DOHH2 (cell line): Measurements from ENCODE around the gene PPP6C.

Source experiments
- H3F3A ChIP-seq: fragments of 200-600 bp; sonication (generic), shearing (Covaris generic); 2 replicates; pipeline ENCODE4 v1.6.0; 2016; ENCODE audit warnings: antibody characterized with exemption, mild to moderate bottlenecking; ENCODE audit not compliant: control insufficient read depth, insufficient read depth
- H3K27ac ChIP-seq: fragments of 200-600 bp; sonication (generic); 2 replicates; pipeline ENCODE4 v1.5.1; 2014; ENCODE audit warnings: low read depth, mild to moderate bottlenecking, low read length, moderate library complexity
- H3K27me3 ChIP-seq: fragments of 200-600 bp; sonication (generic); 2 replicates; pipeline ENCODE4 v1.6.1; 2014; ENCODE audit warnings: mild to moderate bottlenecking, low read length, mixed read lengths; ENCODE audit not compliant: control insufficient read depth
- H3K36me3 ChIP-seq: fragments of 200-600 bp; sonication (generic); 2 replicates; pipeline ENCODE4 v1.6.1; 2014; ENCODE audit warnings: mild to moderate bottlenecking, low read length, moderate library complexity, mixed read lengths; ENCODE audit not compliant: control insufficient read depth
- H3K4me1 ChIP-seq: fragments of 200-600 bp; sonication (generic); 2 replicates; pipeline ENCODE4 v1.6.1; 2014; ENCODE audit warnings: mild to moderate bottlenecking, low read length, mixed read lengths; ENCODE audit not compliant: control insufficient read depth
- H3K4me2 ChIP-seq: fragments of 200-600 bp; sonication (generic); 2 replicates; pipeline ENCODE4 v1.6.0; 2014; ENCODE audit warnings: mild to moderate bottlenecking, low read length, moderate library complexity
- H3K4me3 ChIP-seq: fragments of 200-600 bp; sonication (generic); 2 replicates; pipeline ENCODE4 v1.5.1; 2014; ENCODE audit warnings: mild to moderate bottlenecking, low read length, mixed read lengths
- H3K79me2 ChIP-seq: fragments of 200-600 bp; sonication (generic); 2 replicates; pipeline ENCODE4 v1.6.1; 2014; ENCODE audit warnings: mild to moderate bottlenecking, low read length, mixed read lengths; ENCODE audit not compliant: control insufficient read depth
- H3K9me2 ChIP-seq: fragments of 200-600 bp; sonication (generic); replicated peaks from 2 replicates; pipeline ENCODE4 v1.6.1; 2014; ENCODE audit warnings: mild to moderate bottlenecking, low read length, mixed read lengths; ENCODE audit not compliant: control insufficient read depth
- H3K9me3 ChIP-seq: fragments of 200-600 bp; sonication (generic); 2 replicates; pipeline ENCODE4 v1.6.1; 2014; ENCODE audit warnings: antibody characterized with exemption, low read length, mixed read lengths; ENCODE audit not compliant: control insufficient read depth, insufficient read depth
- H4K20me1 ChIP-seq: fragments of 200-600 bp; sonication (generic); 2 replicates; pipeline ENCODE4 v1.6.0; 2014; ENCODE audit warnings: low read depth, mild to moderate bottlenecking, antibody characterized with exemption, low read length, moderate library complexity; ENCODE audit not compliant: control insufficient read depth, insufficient read depth
- EZH2phosphoT487 ChIP-seq: fragments of 200-600 bp; sonication (generic); IDR thresholded peaks from 2 replicates; pipeline ENCODE4 v1.6.1; 2017; ENCODE audit warnings: borderline replicate concordance, mild to moderate bottlenecking, antibody characterized with exemption, low read length, moderate library complexity, mixed read lengths
- TF ChIP-seq, protein P1 (sequence below): fragments of 200-600 bp; sonication (generic); IDR thresholded peaks from one replicate; pipeline ENCODE4 v1.5.1; 2014; ENCODE audit warnings: antibody characterized with exemption, mild to moderate bottlenecking, low read depth, low read length; ENCODE audit not compliant: poor library complexity, severe bottlenecking

Gene PPP6C

DNA sequence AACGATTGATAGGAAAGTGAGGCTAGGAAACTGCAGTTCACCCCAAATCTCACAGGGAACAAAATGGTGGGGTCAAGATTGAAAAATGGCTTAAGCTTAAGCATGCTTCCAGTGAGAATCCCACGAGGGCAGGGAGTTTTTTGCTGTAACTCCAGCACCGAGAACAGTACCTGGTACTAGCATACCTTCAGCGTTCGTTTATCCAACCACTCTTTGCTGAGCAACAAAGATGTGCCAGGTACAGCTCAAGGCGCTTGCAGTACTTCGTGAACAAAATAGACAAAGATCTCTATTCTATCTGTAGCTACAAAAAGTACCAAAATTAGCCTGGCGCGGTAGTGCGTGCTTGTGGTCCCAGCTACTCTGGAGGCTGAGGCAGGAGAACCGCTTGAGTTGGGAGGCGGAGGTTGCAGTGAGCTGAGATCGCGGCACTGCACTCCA, 778 bp upstream of the PPP6C start:
- Histone ChIP-seq H3K79me2 (peaks cover 55% of the 10 kb centered on the region), H3K27ac (peak overlapping the region; percentile 47)

DNA sequence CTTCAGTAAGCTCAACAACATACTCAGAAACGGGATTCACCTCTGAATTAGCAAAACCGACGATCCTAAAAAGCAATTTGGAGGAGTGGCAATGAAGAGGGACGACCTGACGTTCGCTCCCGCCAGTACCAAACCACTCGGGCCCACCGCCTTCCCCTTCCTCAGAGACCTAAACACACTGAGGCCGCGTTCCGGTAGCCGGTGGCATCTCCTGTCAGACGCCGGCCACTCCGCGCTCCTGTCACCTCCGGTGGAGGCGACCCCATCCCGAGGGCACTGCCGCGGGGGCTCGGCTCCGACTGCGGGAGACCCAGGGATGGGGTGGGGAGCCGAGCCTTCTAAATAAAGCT, 617 bp downstream of the PPP6C start:
- Histone ChIP-seq H3K9me3 (no peaks in the 10 kb centered on the region), H3K4me3 (peak overlapping the region; percentile 88), H3F3A (no peaks in the 10 kb centered on the region), H3K4me1 (peaks cover 20% of the 10 kb centered on the region), H3K36me3 (peaks cover 12% of the 10 kb centered on the region), H4K20me1 (peaks cover 3% of the 10 kb centered on the region; the same call in 1 of the 2 replicates), H3K27ac (peak overlapping the region; percentile 57), H3K4me2 (peak overlapping the region; percentile 84), H3K79me2 (peaks cover 69% of the 10 kb centered on the region), H3K27me3 (no peaks in the 10 kb centered on the region), H3K9me2 (no peaks in the 10 kb centered on the region)
- TF ChIP-seq, protein P1, sequence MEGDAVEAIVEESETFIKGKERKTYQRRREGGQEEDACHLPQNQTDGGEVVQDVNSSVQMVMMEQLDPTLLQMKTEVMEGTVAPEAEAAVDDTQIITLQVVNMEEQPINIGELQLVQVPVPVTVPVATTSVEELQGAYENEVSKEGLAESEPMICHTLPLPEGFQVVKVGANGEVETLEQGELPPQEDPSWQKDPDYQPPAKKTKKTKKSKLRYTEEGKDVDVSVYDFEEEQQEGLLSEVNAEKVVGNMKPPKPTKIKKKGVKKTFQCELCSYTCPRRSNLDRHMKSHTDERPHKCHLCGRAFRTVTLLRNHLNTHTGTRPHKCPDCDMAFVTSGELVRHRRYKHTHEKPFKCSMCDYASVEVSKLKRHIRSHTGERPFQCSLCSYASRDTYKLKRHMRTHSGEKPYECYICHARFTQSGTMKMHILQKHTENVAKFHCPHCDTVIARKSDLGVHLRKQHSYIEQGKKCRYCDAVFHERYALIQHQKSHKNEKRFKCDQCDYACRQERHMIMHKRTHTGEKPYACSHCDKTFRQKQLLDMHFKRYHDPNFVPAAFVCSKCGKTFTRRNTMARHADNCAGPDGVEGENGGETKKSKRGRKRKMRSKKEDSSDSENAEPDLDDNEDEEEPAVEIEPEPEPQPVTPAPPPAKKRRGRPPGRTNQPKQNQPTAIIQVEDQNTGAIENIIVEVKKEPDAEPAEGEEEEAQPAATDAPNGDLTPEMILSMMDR = no peak
- no peak for TF ChIP-seq EZH2phosphoT487

More for the DNA sequence above, 778 bp upstream of the PPP6C start:
- H3K9me2 ChIP-seq = no peaks in the 10 kb centered on the region
- no peaks in the 10 kb centered on the region for H3K27me3 ChIP-seq
- no peaks in the 10 kb centered on the region for H3F3A ChIP-seq
- peak overlapping the region; percentile 86 for H3K4me2 ChIP-seq
- peaks cover 3% of the 10 kb centered on the region; the same call in 1 of the 2 replicates for H4K20me1 ChIP-seq
- H3K9me3 ChIP-seq = no peaks in the 10 kb centered on the region
- H3K36me3 ChIP-seq = peaks cover 12% of the 10 kb centered on the region
- H3K4me1 ChIP-seq = peaks cover 34% of the 10 kb centered on the region
- H3K4me3 ChIP-seq = peak overlapping the region; percentile 88
- TF ChIP-seq EZH2phosphoT487 = no peak
- TF ChIP-seq, protein P1 = no peak

DNA sequence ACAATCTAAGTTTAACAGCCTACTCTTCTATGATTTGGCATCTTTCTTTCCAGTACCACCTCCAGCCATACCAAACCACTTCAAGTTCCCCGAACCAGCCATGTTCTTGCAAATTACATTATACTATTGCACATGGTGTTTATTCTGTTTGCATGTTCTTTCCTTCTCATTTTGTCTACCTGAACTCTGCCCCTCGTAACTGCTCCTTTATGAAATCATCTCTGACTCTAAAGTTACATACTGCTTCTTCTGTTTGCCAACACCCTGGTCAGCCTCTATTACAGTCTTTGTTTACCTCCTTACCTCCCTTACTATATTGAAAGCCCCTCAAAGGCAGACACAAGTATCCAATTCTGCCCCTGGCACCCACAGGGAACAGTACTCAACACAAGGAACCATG, 6.0 kb downstream of the PPP6C start:
- H3K4me1 ChIP-seq = peaks cover 17% of the 10 kb centered on the region
- H4K20me1 ChIP-seq = peaks cover 11% of the 10 kb centered on the region
- peaks cover 13% of the 10 kb centered on the region for H3K36me3 ChIP-seq
- H3K27ac ChIP-seq = no peak overlapping the region
- H3K79me2 ChIP-seq = peaks cover 100% of the 10 kb centered on the region
- no peaks in the 10 kb centered on the region for H3K9me2 ChIP-seq
- no peaks in the 10 kb centered on the region for H3K27me3 ChIP-seq
- H3F3A ChIP-seq = no peaks in the 10 kb centered on the region
- H3K9me3 ChIP-seq = no peaks in the 10 kb centered on the region
- no peak overlapping the region for H3K4me3 ChIP-seq
- H3K4me2 ChIP-seq = no peak overlapping the region
- no peak for TF ChIP-seq EZH2phosphoT487
- TF ChIP-seq, protein P1 = no peak
